GM21825 (cell line): ENCODE data around the gene B3GAT2.

Source experiments
- ATAC-seq: cut with Tn5 transposase; IDR thresholded peaks from one replicate; pipeline ENCODE4 v1.9.1; 2021; ENCODE audit warnings: mild to moderate bottlenecking, moderate library complexity; ENCODE audit not compliant: unreplicated experiment

The B3GAT2 gene

DNA sequence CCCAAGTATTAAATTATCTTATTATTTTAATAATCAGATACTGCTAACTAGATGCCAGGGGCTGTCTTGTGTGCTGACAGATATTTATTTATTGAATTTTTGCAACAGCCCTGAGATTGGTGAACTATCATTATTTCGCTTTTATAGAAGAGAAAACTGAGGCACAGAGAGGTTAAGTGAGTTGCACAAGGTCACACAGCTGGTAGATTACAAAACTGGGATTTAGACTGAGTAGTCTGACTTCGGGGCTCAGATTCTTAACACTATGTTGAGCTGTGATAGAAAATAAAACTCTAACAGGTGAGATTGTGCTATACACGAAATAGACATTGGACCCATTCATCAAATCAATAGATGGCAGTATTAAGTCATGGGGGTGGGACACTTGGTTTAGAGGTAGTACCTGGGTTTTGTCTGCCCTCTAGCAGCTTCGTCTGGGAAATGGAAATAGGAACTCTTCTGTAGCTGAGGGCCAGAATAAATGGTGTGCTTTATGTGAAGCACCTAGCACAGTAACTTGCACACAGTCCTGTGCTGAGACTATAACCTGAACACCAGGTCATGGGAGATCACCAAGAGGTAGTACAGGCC is 113.4 kb downstream of the B3GAT2 start:
- no peak for ATAC-seq

DNA sequence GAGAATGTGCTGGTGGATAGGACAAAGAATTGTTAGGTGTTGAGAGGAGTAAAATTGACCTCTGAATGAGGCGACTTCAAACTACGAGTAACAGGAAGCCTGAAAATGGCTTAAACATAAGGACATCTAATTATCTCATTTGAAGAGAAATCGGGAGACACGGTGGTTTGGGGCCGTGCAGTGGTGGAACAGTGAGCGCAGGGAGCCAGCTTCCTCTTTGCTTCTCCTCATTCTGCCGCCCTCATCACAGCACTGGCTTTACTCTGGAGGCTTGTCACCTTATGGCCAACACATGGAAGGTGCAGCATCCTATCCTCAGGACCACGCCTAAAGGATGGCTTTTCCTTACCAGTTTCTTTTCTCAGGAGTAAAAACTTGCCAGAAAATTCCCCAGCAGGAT is 114.3 kb downstream of the B3GAT2 start:
- ATAC-seq, result no peak

DNA sequence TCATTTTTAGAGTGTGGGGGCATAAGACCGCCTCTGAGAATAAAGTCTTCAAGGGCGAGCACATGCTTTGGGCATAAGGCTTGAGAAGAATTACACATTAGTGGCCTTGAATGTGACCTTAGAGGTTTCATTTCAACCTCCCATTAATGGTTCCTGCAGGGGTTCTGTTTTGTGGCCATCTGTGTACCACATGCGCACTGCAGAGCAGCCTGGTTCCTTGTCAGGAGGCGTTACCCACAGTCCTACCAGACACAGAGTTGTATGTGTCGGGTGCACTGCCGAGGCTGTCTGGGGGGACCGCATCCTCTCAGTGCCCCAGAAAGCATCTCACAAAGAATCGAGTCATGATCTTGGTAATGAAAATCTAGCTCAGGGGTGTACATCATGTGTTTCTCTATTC is 115.7 kb downstream of the B3GAT2 start:
- ATAC-seq, result no peak

DNA sequence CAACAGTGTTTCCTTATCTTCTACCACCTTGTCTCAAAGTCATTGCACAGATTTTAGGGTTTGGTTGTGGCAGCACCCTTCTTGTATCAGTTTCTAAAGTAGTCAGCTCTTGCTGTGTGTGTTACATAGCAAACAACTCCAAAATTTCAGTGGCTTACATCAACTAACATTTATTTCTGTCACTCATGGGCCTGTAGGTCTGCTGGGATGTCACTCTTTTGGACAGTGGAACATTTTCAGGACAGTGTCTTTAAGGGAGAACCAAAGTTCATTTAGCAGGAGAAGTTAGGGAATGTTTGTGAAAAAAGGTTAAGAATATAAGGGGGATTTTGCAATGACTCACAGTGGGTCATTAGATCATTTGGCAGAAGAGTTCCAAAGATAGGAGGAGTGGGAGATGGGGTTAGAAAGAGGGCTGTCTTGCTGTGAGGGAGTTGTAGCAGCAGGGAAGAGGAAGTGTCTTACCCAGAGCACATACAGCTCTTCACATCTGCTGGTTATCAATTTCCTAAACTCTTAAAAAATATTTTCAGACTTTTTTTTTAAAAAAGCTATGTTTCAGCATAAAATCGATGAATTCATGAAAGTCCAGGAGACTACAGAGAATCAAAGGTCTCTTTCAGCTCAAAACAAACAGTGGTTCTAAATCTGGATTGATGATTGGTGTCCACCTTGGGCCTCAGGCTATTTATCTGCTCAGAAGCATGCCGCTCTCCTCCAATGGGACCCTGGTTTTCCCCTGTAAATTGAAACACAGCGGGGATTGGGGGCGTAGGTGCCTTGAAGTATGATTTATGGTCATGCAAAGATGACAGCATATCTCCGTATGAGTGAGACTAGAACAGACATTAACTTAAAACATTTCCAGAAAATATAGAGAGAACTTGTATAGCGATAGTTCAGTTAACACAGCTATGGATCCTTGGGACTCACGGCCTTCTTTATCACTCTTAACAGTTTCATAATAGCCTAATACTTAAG is 117.3 kb downstream of the B3GAT2 start:
- ATAC-seq, result no peak

DNA sequence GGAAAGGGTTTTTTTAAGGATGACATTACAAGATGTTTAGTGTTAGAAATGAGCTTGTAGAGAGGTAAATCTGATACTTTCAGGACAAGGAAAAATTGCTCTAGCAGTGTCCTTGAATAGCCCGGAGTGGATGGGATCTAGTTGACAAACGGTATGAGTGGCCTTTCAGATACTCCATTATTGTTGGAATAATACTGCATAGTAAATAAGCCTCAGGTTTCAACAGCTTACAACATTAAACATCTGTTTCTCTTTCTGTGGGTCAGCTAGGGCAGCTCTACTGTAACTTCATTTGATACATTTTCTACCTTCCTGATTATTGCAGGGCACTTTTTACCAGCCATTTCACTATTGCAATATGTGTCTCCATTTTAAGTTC is 118.0 kb downstream of the B3GAT2 start:
- no peak for ATAC-seq

DNA sequence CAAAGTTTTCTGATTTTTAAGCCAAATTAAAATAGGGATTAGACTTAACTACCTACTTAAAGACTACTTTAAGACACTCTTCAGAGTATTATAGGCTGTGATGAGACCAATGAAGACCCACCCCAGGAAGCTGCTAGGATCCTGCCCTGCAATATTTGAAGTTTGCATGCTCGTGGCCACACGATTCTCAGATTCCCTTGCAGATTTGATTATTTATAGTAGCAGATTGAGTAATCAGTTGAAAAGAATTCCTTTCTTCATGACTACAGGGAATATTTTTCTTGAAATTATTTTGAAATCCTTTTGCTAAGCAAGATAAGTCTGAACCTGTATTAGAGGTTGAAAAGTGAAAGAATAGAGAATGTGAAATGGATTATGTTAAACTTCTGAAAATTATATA is 122.3 kb downstream of the B3GAT2 start:
- no peak for ATAC-seq

DNA sequence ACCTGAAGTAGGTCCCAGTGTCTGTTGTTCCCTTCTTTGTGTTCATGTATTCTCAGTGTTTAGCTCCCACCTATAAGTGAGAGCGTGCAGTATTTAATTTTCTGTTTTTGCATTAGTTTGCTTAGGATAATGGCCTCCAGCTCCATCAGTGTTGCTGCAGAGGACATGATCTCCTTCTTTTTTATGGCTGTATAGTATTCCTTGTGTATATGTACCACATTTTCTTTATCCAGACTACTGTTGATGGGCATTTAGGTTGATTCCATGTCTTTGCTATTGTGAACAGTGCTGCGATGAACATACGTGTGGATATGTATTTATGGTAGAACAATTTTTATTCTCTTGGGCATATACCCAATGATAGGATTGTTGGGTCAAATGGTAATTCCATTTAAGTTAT is 125.4 kb downstream of the B3GAT2 start:
- ATAC-seq, result no peak

DNA sequence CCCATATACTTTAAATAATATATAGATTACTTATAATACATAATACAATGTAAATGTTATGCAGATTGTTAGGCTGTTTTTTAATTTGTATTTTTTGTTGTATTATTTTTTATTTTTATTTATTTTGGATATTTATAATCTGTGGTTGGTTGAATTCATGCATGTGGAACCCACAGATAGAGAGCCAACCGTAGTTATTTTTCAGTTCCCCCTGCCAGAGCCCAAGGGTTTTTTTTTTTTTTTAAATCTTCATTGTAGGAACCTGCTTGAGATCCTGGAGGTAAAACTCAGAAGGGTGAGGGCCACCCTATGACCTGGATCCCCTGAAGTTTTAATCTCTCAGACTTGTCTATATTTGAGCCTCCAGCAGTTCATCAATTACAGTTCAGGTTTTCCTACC is 133.2 kb downstream of the B3GAT2 start:
- no peak for ATAC-seq

DNA sequence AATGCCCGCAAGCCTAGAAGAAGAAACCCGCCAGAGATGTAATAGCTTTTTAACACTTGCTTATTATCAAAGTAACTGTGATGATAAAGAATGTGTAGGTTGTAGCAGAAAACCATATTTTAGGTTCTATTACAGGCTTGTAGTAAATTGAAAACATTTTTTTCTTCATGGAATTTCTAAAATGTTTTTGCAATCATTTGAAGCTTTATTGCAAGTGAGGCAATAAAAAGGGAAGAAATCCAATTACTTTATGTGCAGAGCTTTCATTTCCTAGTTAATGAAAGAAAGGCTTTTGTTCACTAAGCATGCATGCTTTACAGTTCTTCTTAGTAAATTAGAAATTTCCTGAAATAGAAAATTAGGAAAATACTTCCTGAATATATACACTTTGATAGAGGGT is 135.1 kb downstream of the B3GAT2 start:
- no peak for ATAC-seq

DNA sequence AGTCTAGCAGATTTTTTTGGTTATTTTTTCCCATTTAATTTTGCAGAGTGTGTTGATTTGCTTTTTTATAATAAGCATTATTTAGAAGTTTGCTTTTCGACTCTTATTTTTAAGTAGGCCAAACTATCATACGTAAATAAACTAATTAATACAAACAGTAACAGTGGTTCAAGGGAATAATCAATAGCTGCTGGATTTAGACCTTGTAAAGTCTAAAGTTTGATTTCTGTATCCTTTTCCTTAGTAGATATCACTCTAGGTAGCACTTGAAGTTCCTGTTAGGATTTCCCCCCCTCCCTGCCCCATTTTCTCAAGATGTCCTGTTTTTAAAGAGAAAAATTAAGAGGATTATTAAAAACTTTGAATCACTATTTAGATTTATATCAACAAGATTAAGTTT is 136.1 kb downstream of the B3GAT2 start:
- no peak for ATAC-seq

DNA sequence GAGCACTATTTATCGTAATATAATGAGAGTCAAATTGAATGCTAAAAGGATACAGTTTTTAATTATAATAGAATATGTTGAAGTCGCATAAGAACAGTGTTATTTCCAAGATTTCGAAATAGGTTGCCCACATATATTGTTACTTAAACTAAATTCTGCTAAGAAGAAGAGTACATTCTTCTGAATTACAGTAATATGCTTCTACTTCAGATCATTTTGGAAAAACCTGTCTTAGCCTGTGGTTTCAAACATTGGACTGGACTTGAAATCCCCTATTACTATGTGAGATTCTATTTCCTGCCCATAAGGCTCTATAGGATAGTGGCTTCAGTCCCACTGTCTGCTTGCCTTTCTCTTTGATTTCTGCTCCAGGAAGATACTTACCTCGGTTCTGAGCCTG is 137.2 kb downstream of the B3GAT2 start:
- ATAC-seq, result no peak

DNA sequence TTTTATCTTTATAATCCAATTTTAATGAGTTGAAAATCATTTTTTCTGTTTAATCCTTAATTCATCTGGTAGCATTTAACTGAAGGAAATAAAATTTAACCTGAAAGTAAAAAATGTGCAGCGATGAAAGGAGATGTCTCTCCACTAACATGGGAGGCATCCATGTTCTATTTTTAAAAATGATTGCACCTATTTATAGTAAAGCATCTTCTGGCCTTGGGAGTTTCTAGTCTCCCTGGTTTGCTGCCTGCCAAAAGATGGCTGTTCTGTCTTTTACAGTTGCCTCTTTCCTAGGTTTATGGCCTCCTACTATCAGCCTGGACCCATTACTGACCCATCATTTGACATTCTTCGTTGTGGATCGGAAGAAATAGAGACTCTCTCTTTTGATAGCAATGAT is 143.0 kb downstream of the B3GAT2 start:
- ATAC-seq, result no peak

DNA sequence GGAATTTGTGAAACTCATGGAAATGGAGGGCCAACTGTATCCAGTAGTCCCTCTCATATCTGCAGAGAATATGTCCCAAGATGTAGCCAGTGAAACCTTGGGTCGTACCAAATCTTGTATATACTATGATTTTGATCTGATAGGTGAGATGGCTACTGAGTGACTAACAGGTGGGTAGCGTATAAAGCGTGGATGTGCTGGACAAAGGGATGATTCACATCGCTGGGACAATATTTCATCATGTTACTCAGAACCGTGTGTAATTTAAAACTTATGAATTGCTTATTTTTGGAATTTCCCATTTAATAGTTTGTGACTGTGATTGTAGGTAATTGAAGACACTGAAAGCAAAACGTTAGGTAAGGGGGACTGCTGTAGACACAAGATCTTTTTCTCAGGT is 145.1 kb downstream of the B3GAT2 start:
- ATAC-seq, result no peak
